HG03354 (cell line): ENCODE data around the gene LRRC72.
"Not testable (repeated sequence)": the region's sequence is repeated elsewhere in the genome, so short reads cannot be mapped to it uniquely, and the experiment has no call there.

Experiments used
- ATAC-seq: cut with Tn5 transposase; IDR thresholded peaks from one replicate; pipeline ENCODE4 v1.9.1; 2021; ENCODE audit warnings: mild to moderate bottlenecking; ENCODE audit not compliant: unreplicated experiment, poor library complexity, severe bottlenecking

Gene LRRC72

GRCh38 chr7:16519985-16520384, 6.6 kb upstream of the LRRC72 start:
- not testable (repeated sequence) for ATAC-seq

- no peak for ATAC-seq
These were observed 2.3 kb upstream of the LRRC72 start for GRCh38 chr7:16524332-16524731.

GRCh38 chr7:16528520-16528919, 1.9 kb downstream of the LRRC72 start:
- no peak for ATAC-seq

GRCh38 chr7:16529697-16530096, 3.1 kb downstream of the LRRC72 start:
- ATAC-seq, result no peak

GRCh38 chr7:16531707-16532106, 5.1 kb downstream of the LRRC72 start:
- ATAC-seq, result no peak

GRCh38 chr7:16532272-16532671, 5.6 kb downstream of the LRRC72 start:
- no peak for ATAC-seq

- ATAC-seq, result no peak
These were observed 8.9 kb downstream of the LRRC72 start for GRCh38 chr7:16535500-16535899.

GRCh38 chr7:16540559-16540958, 13.9 kb downstream of the LRRC72 start:
- not testable (repeated sequence) for ATAC-seq

GRCh38 chr7:16542401-16542800, 15.8 kb downstream of the LRRC72 start:
- ATAC-seq, result no peak

- ATAC-seq, result no peak
These were observed 16.8 kb downstream of the LRRC72 start for GRCh38 chr7:16543456-16543855.

GRCh38 chr7:16546921-16547505, 20.4 kb downstream of the LRRC72 start:
- no peak for ATAC-seq

GRCh38 chr7:16548428-16548827, 21.8 kb downstream of the LRRC72 start:
- ATAC-seq, result no peak

- no peak for ATAC-seq
These were observed 24.0 kb downstream of the LRRC72 start for GRCh38 chr7:16550671-16551070.

- no peak for ATAC-seq
These were observed 28.1 kb downstream of the LRRC72 start for GRCh38 chr7:16554518-16555236.

GRCh38 chr7:16556359-16556758, 29.7 kb downstream of the LRRC72 start:
- no peak for ATAC-seq

GRCh38 chr7:16558761-16559302, 32.2 kb downstream of the LRRC72 start:
- ATAC-seq, result no peak

- ATAC-seq, result no peak
These were observed 33.0 kb downstream of the LRRC72 start for GRCh38 chr7:16559497-16560179.

- ATAC-seq, result no peak
These were observed 35.3 kb downstream of the LRRC72 start for GRCh38 chr7:16561943-16562342.

GRCh38 chr7:16562456-16563220, 36.0 kb downstream of the LRRC72 start:
- ATAC-seq, result no peak
